HCT116 (cell line): ENCODE measurements around the gene FTL. TPM values are rescaled to one million over a fixed set of nuclear protein-coding genes. Genes with fewer than 3 reads are reported as not detected.

Experiments used
- ATAC-seq: fragments of 200-7000 bp; cut with Tn5 transposase; 2 replicates; pipeline ENCODE4 v1.9.1; 2020; ENCODE audit warnings: mild to moderate bottlenecking, moderate library complexity
- BruUV-seq: library from RNA; stranded (reverse); fragments of 400-500 nt; replicated peaks from 2 replicates; lab custom pipeline; 2021; lab: Mats Ljungman, UMichigan
- CTCF ChIA-PET: fragments of 300-600 bp; sonication (Branson Sonifier 250); formaldehyde crosslinking; loops from one replicate; lab custom pipeline; 2021; ENCODE audit warnings: antibody characterized with exemption; lab: Charles Lee
- POLR2A ChIA-PET: fragments of 300-600, 350-600 bp; sonication (Branson Sonifier 250); formaldehyde crosslinking; loops from one replicate; lab custom pipeline; 2021; ENCODE audit warnings: antibody characterized with exemption; lab: Charles Lee
- RAD21 ChIA-PET, 2 experiments: fragments of 300-600 bp; sonication (Branson Sonifier 250); formaldehyde crosslinking; loops; one replicate each; lab custom pipeline; 2023; ENCODE audit warnings: low total read pairs in 2 of 2; ENCODE audit not compliant: uncharacterized antibody in 2 of 2, unreplicated experiment in 2 of 2, low non-redundant PET in 1 of 2; lab: Charles Lee
- DNase-seq: peaks from one replicate; pipeline ENCODE4 v3.0.0-alpha.2; 2010; ENCODE audit warnings: low read depth, low spot score
- H2AFZ ChIP-seq: fragments of 200-600 bp; shearing (Covaris generic), sonication (generic); 2 replicates; pipeline ENCODE4 v1.6.1; 2017; ENCODE audit warnings: low read depth, mixed run types, mixed read lengths, antibody characterized with exemption, low read length; ENCODE audit not compliant: poor library complexity, severe bottlenecking
- H3K27ac ChIP-seq: 2 replicates; pipeline ENCODE4 v1.5.1; 2012; ENCODE audit warnings: low read depth, low read length
- H3K27me3 ChIP-seq: fragments of 200-600 bp; sonication (generic); 2 replicates; pipeline ENCODE4 v1.6.1; 2016; ENCODE audit warnings: mixed run types, low read length, mixed read lengths; ENCODE audit not compliant: insufficient read depth
- H3K36me3 ChIP-seq, 2 experiments: fragments of 200-500 bp in 1 of 2; fragments of 200-600 bp in 1 of 2; sonication (Bioruptor generic) in 1 of 2; sonication (generic) in 1 of 2; 2 replicates each; pipeline versions ENCODE4 v1.5.1 to v1.6.1; 2014 to 2016; ENCODE audit warnings: low read length in 2 of 2, inconsistent platforms in 1 of 2, mixed read lengths in 1 of 2, mixed run types in 1 of 2; ENCODE audit not compliant: insufficient read depth in 2 of 2, control insufficient read depth in 1 of 2
- H3K4me1 ChIP-seq, 2 experiments: fragments of 200-600 bp in 1 of 2; sonication (generic) in 1 of 2; 2 replicates each; pipeline versions ENCODE4 v1.5.1 to v1.6.1; 2012 to 2017; ENCODE audit warnings: low read length in 2 of 2, inconsistent platforms in 1 of 2, mild to moderate bottlenecking in 1 of 2, mixed read lengths in 1 of 2, mixed run types in 1 of 2, moderate library complexity in 1 of 2; ENCODE audit not compliant: insufficient read depth in 2 of 2, control insufficient read depth in 1 of 2
- H3K4me2 ChIP-seq: fragments of 200-600 bp; sonication (generic); 2 replicates; pipeline ENCODE4 v1.6.1; 2017; ENCODE audit warnings: mixed run types, low read length, mixed read lengths
- H3K4me3 ChIP-seq, 2 experiments: fragments of 200-600 bp in 1 of 2; sonication (generic) in 1 of 2; replicated peaks in 1 of 2; 2 replicates each; pipeline ENCODE4 v1.5.1; 2011 to 2016; ENCODE audit warnings: low read length in 2 of 2, control low read depth in 1 of 2, low read depth in 1 of 2, mild to moderate bottlenecking in 1 of 2, mixed read lengths in 1 of 2, mixed run types in 1 of 2
- H3K79me2 ChIP-seq: fragments of 200-600 bp; sonication (generic); 2 replicates; pipeline ENCODE4 v1.6.1; 2017; ENCODE audit warnings: mild to moderate bottlenecking, mixed run types, low read length, moderate library complexity, mixed read lengths; ENCODE audit not compliant: insufficient read depth
- H3K9ac ChIP-seq: fragments of 200-600 bp; sonication (generic); 2 replicates; pipeline ENCODE4 v1.6.1; 2016; ENCODE audit warnings: low read length, mixed read lengths
- H3K9me2 ChIP-seq: fragments of 200-600 bp; sonication (generic), shearing (Covaris generic); 2 replicates; pipeline ENCODE4 v1.6.1; 2017; ENCODE audit warnings: mixed run types, mild to moderate bottlenecking, moderate library complexity; ENCODE audit not compliant: insufficient read depth
- H3K9me3 ChIP-seq, 2 experiments: fragments of 200-500 bp in 1 of 2; fragments of 200-600 bp in 1 of 2; sonication (Bioruptor generic) in 1 of 2; sonication (generic) in 1 of 2; 2 replicates each; pipeline ENCODE4 v1.6.1; 2014 to 2017; ENCODE audit warnings: low read length in 2 of 2, mixed read lengths in 2 of 2, inconsistent platforms in 1 of 2, low read depth in 1 of 2, mild to moderate bottlenecking in 1 of 2, mixed run types in 1 of 2, moderate library complexity in 1 of 2; ENCODE audit not compliant: control insufficient read depth in 1 of 2, insufficient read depth in 1 of 2
- H4K20me1 ChIP-seq: fragments of 200-600 bp; sonication (generic), shearing (Covaris generic); 2 replicates; pipeline ENCODE4 v1.6.1; 2017; ENCODE audit warnings: mixed run types, mild to moderate bottlenecking, moderate library complexity; ENCODE audit not compliant: insufficient read depth
- CEBPB ChIP-seq: IDR thresholded peaks from 2 replicates; pipeline ENCODE4 v1.6.1; 2012; ENCODE audit warnings: low read depth
- ELF1 ChIP-seq: IDR thresholded peaks from 2 replicates; pipeline ENCODE4 v1.6.1; 2012; ENCODE audit warnings: low read depth, borderline replicate concordance
- POLR2A ChIP-seq: IDR thresholded peaks from 2 replicates; pipeline ENCODE4 v1.7.0; 2011; ENCODE audit warnings: borderline replicate concordance; ENCODE audit not compliant: insufficient read depth, insufficient read length; ENCODE audit errors: extremely low read depth
- POLR2AphosphoS5 ChIP-seq: IDR thresholded peaks from 2 replicates; pipeline ENCODE4 v1.6.1; 2011; ENCODE audit warnings: mild to moderate bottlenecking, low read depth, low read length, moderate library complexity
- RAD21 ChIP-seq: IDR thresholded peaks from 2 replicates; pipeline ENCODE4 v1.6.1; 2012; ENCODE audit warnings: low read depth, mild to moderate bottlenecking
- SP1 ChIP-seq: IDR thresholded peaks from 2 replicates; pipeline ENCODE4 v1.6.1; 2012; ENCODE audit warnings: low read depth
- TCF7L2 ChIP-seq: IDR thresholded peaks from 2 replicates; pipeline ENCODE4 v1.7.0; 2011; ENCODE audit warnings: borderline replicate concordance, inconsistent platforms; ENCODE audit not compliant: insufficient read depth, insufficient read length; ENCODE audit errors: extremely low read depth
- intact Hi-C: fragments of 100-400 bp; cut with micrococcal nuclease; formaldehyde crosslinking; loops from 2 replicates; pipeline ENCODE4 v1.10.0; 2022
- total RNA-seq: library from RNA; stranded (reverse); gene quantifications from one replicate; pipeline ENCODE4 v1.2.1, GENCODE V29; 2021; ENCODE audit not compliant: unreplicated experiment
- TF ChIP-seq, protein P1 (sequence below), 3 experiments: fragments of 200-600 bp in 1 of 3; sonication (generic) in 1 of 3; IDR thresholded peaks in 2 of 3; conservative IDR thresholded peaks in 1 of 3; 2 replicates each; pipeline ENCODE4 v1.5.1; 2012 to 2017; ENCODE audit warnings: low read depth in 2 of 3, low read length in 2 of 3, antibody characterized with exemption in 1 of 3, borderline replicate concordance in 1 of 3, control low read depth in 1 of 3, mild to moderate bottlenecking in 1 of 3, mixed read lengths in 1 of 3, mixed run types in 1 of 3, moderate library complexity in 1 of 3; ENCODE audit not compliant: insufficient read depth in 1 of 3
- TF ChIP-seq, protein P2 (sequence below): IDR thresholded peaks from 2 replicates; pipeline ENCODE4 v1.6.1; 2012; ENCODE audit warnings: low read depth

FTL gene
- total RNA-seq, 1 experiment from 2014 or later, result 1,885 TPM

DNA sequence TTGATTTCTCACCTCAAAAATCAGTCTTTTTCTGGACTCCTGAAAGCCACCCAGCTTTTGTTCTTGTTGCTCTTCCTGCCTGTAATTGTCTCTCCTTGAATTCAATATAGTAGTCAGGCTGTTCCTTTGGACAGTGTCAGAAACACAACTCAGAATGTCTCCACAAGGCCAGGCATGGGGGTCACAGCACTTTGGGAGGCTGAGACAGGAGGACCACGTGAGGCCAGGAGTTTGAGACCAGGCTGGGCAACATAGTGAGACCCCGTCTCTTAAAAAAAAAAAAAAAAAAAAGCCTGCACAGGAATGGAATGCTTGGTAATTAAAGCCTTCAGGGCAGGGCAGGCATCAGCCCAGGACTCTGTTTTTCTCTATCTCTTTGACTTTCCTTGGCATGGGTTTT is 19.3 kb upstream of the FTL start:
- H3K36me3 ChIP-seq, result 0 out of 4 replicates have a peak, but pooled peaks cover 0 to 3% of the 10 kb centered on the region in 2 experiments
- H3K27me3 ChIP-seq, result no peaks in the 10 kb centered on the region
- H3K9ac ChIP-seq, result no peak overlapping the region
- ChIA-PET CTCF (no interaction called here), POLR2A (interaction anchor here (0.7 to 1.3 kb wide), 2 partner anchors 13 to 507 kb away, joined by 3 to 4 read pairs; partner anchors contain the start of genes ALDH16A1 and DHDH), RAD21 (no interaction called here)
- no peaks in the 10 kb centered on the region for H3K79me2 ChIP-seq
- no peak overlapping the region for H2AFZ ChIP-seq
- intact Hi-C loops, result no loop called here
- ATAC-seq, result no peak
- no peaks in the 10 kb centered on the region for H3K9me2 ChIP-seq
- DNase-seq, result no peak
- H3K4me1 ChIP-seq, result no peaks in the 10 kb centered on the region
- H3K9me3 ChIP-seq, result no peaks in the 10 kb centered on the region
- TF ChIP-seq CEBPB, result no peak
- TF ChIP-seq, protein P1, sequence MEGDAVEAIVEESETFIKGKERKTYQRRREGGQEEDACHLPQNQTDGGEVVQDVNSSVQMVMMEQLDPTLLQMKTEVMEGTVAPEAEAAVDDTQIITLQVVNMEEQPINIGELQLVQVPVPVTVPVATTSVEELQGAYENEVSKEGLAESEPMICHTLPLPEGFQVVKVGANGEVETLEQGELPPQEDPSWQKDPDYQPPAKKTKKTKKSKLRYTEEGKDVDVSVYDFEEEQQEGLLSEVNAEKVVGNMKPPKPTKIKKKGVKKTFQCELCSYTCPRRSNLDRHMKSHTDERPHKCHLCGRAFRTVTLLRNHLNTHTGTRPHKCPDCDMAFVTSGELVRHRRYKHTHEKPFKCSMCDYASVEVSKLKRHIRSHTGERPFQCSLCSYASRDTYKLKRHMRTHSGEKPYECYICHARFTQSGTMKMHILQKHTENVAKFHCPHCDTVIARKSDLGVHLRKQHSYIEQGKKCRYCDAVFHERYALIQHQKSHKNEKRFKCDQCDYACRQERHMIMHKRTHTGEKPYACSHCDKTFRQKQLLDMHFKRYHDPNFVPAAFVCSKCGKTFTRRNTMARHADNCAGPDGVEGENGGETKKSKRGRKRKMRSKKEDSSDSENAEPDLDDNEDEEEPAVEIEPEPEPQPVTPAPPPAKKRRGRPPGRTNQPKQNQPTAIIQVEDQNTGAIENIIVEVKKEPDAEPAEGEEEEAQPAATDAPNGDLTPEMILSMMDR (IDR thresholded peaks at IDR 0.05 in 2 of 3, conservative IDR thresholded peaks at IDR 0.05 in 1 of 3; ENCODE audit: borderline replicate concordance in 1 of 3, insufficient read depth in 1 of 3, low read depth in 2 of 3, low read length in 2 of 3), result no peak
- TF ChIP-seq, all 23 proteins: peak for 0
- Histone ChIP-seq H3K4me2 (no peak overlapping the region), H3K27ac (no peak overlapping the region), H4K20me1 (no peaks in the 10 kb centered on the region), H3K4me3 (no peak overlapping the region)
- no TSS peak for BruUV-seq

- H4K20me1 ChIP-seq, result no peaks in the 10 kb centered on the region
- ChIA-PET RAD21 (no interaction called here), POLR2A (interaction anchor here (0.7 to 1.3 kb wide), 2 partner anchors 13 to 506 kb away, joined by 3 to 4 read pairs; partner anchors contain the start of genes ALDH16A1 and DHDH), CTCF (no interaction called here)
- no peak overlapping the region for H2AFZ ChIP-seq
- H3K79me2 ChIP-seq, result no peaks in the 10 kb centered on the region
- H3K4me3 ChIP-seq, result no peak overlapping the region
- H3K27me3 ChIP-seq, result no peaks in the 10 kb centered on the region
- BruUV-seq, result no TSS peak
- DNase-seq (no peak), ATAC-seq (no peak)
- H3K36me3 ChIP-seq, result 0 out of 4 replicates have a peak, but pooled peaks cover 0 to 3% of the 10 kb centered on the region in 2 experiments
- H3K9me3 ChIP-seq, result no peaks in the 10 kb centered on the region
- H3K27ac ChIP-seq, result no peak overlapping the region
- intact Hi-C loops, result no loop called here
- H3K9ac ChIP-seq, result no peak overlapping the region
- no peaks in the 10 kb centered on the region for H3K9me2 ChIP-seq
- no peak overlapping the region for H3K4me2 ChIP-seq
- no peaks in the 10 kb centered on the region for H3K4me1 ChIP-seq
- no peak for TF ChIP-seq ELF1
- no peak for TF ChIP-seq SP1
- no peak for TF ChIP-seq POLR2A
- TF ChIP-seq, protein P1 (IDR thresholded peaks at IDR 0.05 in 2 of 3, conservative IDR thresholded peaks at IDR 0.05 in 1 of 3; ENCODE audit: borderline replicate concordance in 1 of 3, insufficient read depth in 1 of 3, low read depth in 2 of 3, low read length in 2 of 3), result no peak
- TF ChIP-seq TCF7L2, result no peak
- TF ChIP-seq RAD21, result no peak
- no peak for TF ChIP-seq POLR2AphosphoS5
- TF ChIP-seq, protein P2, sequence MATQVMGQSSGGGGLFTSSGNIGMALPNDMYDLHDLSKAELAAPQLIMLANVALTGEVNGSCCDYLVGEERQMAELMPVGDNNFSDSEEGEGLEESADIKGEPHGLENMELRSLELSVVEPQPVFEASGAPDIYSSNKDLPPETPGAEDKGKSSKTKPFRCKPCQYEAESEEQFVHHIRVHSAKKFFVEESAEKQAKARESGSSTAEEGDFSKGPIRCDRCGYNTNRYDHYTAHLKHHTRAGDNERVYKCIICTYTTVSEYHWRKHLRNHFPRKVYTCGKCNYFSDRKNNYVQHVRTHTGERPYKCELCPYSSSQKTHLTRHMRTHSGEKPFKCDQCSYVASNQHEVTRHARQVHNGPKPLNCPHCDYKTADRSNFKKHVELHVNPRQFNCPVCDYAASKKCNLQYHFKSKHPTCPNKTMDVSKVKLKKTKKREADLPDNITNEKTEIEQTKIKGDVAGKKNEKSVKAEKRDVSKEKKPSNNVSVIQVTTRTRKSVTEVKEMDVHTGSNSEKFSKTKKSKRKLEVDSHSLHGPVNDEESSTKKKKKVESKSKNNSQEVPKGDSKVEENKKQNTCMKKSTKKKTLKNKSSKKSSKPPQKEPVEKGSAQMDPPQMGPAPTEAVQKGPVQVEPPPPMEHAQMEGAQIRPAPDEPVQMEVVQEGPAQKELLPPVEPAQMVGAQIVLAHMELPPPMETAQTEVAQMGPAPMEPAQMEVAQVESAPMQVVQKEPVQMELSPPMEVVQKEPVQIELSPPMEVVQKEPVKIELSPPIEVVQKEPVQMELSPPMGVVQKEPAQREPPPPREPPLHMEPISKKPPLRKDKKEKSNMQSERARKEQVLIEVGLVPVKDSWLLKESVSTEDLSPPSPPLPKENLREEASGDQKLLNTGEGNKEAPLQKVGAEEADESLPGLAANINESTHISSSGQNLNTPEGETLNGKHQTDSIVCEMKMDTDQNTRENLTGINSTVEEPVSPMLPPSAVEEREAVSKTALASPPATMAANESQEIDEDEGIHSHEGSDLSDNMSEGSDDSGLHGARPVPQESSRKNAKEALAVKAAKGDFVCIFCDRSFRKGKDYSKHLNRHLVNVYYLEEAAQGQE, result no peak
Measured at GRCh38 chr19:48946463-48947257, 18.4 kb upstream of the FTL start.
